ENCODE data around the gene ABI3. TPM values are rescaled to one million over a fixed set of nuclear protein-coding genes. Genes with fewer than 3 reads are reported as not detected.
"Not testable (repeated sequence)": the region's sequence is repeated elsewhere in the genome, so short reads cannot be mapped to it uniquely, and the experiment has no call there.

ABI3 gene
- 0.14 TPM in 1 of 2 replicates, not detected in the other for total RNA-seq (2014; rRNA removed; shearing (Covaris generic))

GRCh38 chr17:49210158-49211029 lies at the start of gene ABI3, which contains the start of gene GNGT2:
TSS of gene ABI3 (plus strand) at chr17:49210707. CDS start at chr17:49210725, 18 bp downstream.
TSS of gene GNGT2 (minus strand) at chr17:49210574. CDS start at chr17:49207422, 3,152 bp downstream.
- in situ Hi-C loops (cut with HindIII; ENCODE audit: low sequenced_read_pairs): no loop called here
- DNase-seq (ENCODE audit: low spot score): no peak

- in situ Hi-C loops (cut with HindIII; ENCODE audit: low sequenced_read_pairs): no loop called here
- no peak for DNase-seq (ENCODE audit: low spot score)
These were observed 47.6 kb upstream of the ABI3 start for GRCh38 chr17:49162866-49163265.

- in situ Hi-C loops (cut with HindIII; ENCODE audit: low sequenced_read_pairs): no loop called here
- no peak for DNase-seq (ENCODE audit: low spot score)
These were observed 45.4 kb upstream of the ABI3 start for GRCh38 chr17:49165143-49165542.

- no peak for DNase-seq (ENCODE audit: low spot score)
- in situ Hi-C loops (cut with HindIII; ENCODE audit: low sequenced_read_pairs): no loop called here
These were observed 41.8 kb upstream of the ABI3 start for GRCh38 chr17:49168706-49169105.

GRCh38 chr17:49170216-49170615 lies 40.3 kb upstream of the ABI3 start:
- no peak for DNase-seq (ENCODE audit: low spot score)
- in situ Hi-C loops (cut with HindIII; ENCODE audit: low sequenced_read_pairs): no loop called here

GRCh38 chr17:49170711-49171110 lies 39.8 kb upstream of the ABI3 start:
- in situ Hi-C loops (cut with HindIII; ENCODE audit: low sequenced_read_pairs); DNase-seq (ENCODE audit: low spot score): not testable (repeated sequence)

- DNase-seq (ENCODE audit: low spot score): not testable (repeated sequence)
These were observed 34.5 kb upstream of the ABI3 start for GRCh38 chr17:49175978-49176377.

GRCh38 chr17:49180303-49180702 lies 30.2 kb upstream of the ABI3 start:
- DNase-seq (ENCODE audit: low spot score): peak; percentile 34
- in situ Hi-C loops (cut with HindIII; ENCODE audit: low sequenced_read_pairs): no loop called here

More at GRCh38 chr17:49175978-49176377, 34.5 kb upstream of the ABI3 start:
- in situ Hi-C loops (cut with HindIII; ENCODE audit: low sequenced_read_pairs): not testable (repeated sequence)

- no peak for DNase-seq (ENCODE audit: low spot score)
- in situ Hi-C loops (cut with HindIII; ENCODE audit: low sequenced_read_pairs): no loop called here
These were observed 29.4 kb upstream of the ABI3 start for GRCh38 chr17:49180998-49181635.

GRCh38 chr17:49183341-49183740 lies 27.2 kb upstream of the ABI3 start:
- in situ Hi-C loops (cut with HindIII; ENCODE audit: low sequenced_read_pairs): no loop called here
- DNase-seq (ENCODE audit: low spot score): no peak

GRCh38 chr17:49183801-49184200 lies 26.7 kb upstream of the ABI3 start:
- in situ Hi-C loops (cut with HindIII; ENCODE audit: low sequenced_read_pairs): no loop called here
- no peak for DNase-seq (ENCODE audit: low spot score)

GRCh38 chr17:49184522-49184921 lies 26.0 kb upstream of the ABI3 start:
- in situ Hi-C loops (cut with HindIII; ENCODE audit: low sequenced_read_pairs); DNase-seq (ENCODE audit: low spot score): not testable (repeated sequence)

GRCh38 chr17:49185381-49185780 lies 25.1 kb upstream of the ABI3 start:
- in situ Hi-C loops (cut with HindIII; ENCODE audit: low sequenced_read_pairs); DNase-seq (ENCODE audit: low spot score): not testable (repeated sequence)

- no peak for DNase-seq (ENCODE audit: low spot score)
- in situ Hi-C loops (cut with HindIII; ENCODE audit: low sequenced_read_pairs): no loop called here
These were observed 23.2 kb upstream of the ABI3 start for GRCh38 chr17:49187301-49187700.

GRCh38 chr17:49190932-49191331 lies 19.6 kb upstream of the ABI3 start:
- in situ Hi-C loops (cut with HindIII; ENCODE audit: low sequenced_read_pairs): no loop called here

GRCh38 chr17:49191409-49191916 lies 19.0 kb upstream of the ABI3 start:
- in situ Hi-C loops (cut with HindIII; ENCODE audit: low sequenced_read_pairs): no loop called here
- DNase-seq (ENCODE audit: low spot score): no peak

More at GRCh38 chr17:49190932-49191331, 19.6 kb upstream of the ABI3 start:
- no peak for DNase-seq (ENCODE audit: low spot score)

GRCh38 chr17:49191917-49192741 lies 18.4 kb upstream of the ABI3 start:
- in situ Hi-C loops (cut with HindIII; ENCODE audit: low sequenced_read_pairs): no loop called here
- DNase-seq (ENCODE audit: low spot score): peak; percentile 95

- in situ Hi-C loops (cut with HindIII; ENCODE audit: low sequenced_read_pairs): no loop called here
- peak; percentile 88 for DNase-seq (ENCODE audit: low spot score)
These were observed 16.8 kb upstream of the ABI3 start for GRCh38 chr17:49193513-49194296.

- no peak for DNase-seq (ENCODE audit: low spot score)
- in situ Hi-C loops (cut with HindIII; ENCODE audit: low sequenced_read_pairs): no loop called here
These were observed 16.3 kb upstream of the ABI3 start for GRCh38 chr17:49194297-49194607.

Measured in G401 (cell line).